Measurements from ENCODE around the gene GOLGA8J. TPM values are rescaled to one million over a fixed set of nuclear protein-coding genes. Genes with fewer than 3 reads are reported as not detected.
"Not testable (repeated sequence)": the region's sequence is repeated elsewhere in the genome, so short reads cannot be mapped to it uniquely, and the experiment has no call there.

The GOLGA8J gene
- total RNA-seq, 4 donors from 2014 or later = 0.40 TPM; not detected in 3

- not testable (repeated sequence) for H3K36me3 ChIP-seq, H3K4me3 ChIP-seq, ATAC-seq, H3K27ac ChIP-seq, H3K4me1 ChIP-seq, H3K9me3 ChIP-seq, H3K27me3 ChIP-seq
- no CpG with 5 or more reads among the region's 12 CpGs for WGBS, 2 donors (ENCODE audit: low coverage in 1 of 2)
These were observed 20.1 kb downstream of the GOLGA8J start for GRCh38 chr15:30102890-30103289.

GRCh38 chr15:30103941-30104507 is 21.3 kb downstream of the GOLGA8J start:
- not testable (repeated sequence) for H3K4me1 ChIP-seq, H3K4me3 ChIP-seq, H3K36me3 ChIP-seq, H3K9me3 ChIP-seq, H3K27me3 ChIP-seq, H3K27ac ChIP-seq
- no CpG with 5 or more reads among the region's 42 CpGs for WGBS, 2 donors (ENCODE audit: low coverage in 1 of 2)
- peak; percentile 67 for ATAC-seq

GRCh38 chr15:30110591-30110990 is 27.8 kb downstream of the GOLGA8J start:
- not testable (repeated sequence) for H3K4me1 ChIP-seq, H3K27ac ChIP-seq, H3K36me3 ChIP-seq, H3K4me3 ChIP-seq, H3K9me3 ChIP-seq, H3K27me3 ChIP-seq, ATAC-seq
- WGBS, 2 donors (ENCODE audit: low coverage in 1 of 2) = no CpG with 5 or more reads among the region's 4 CpGs

DNA sequence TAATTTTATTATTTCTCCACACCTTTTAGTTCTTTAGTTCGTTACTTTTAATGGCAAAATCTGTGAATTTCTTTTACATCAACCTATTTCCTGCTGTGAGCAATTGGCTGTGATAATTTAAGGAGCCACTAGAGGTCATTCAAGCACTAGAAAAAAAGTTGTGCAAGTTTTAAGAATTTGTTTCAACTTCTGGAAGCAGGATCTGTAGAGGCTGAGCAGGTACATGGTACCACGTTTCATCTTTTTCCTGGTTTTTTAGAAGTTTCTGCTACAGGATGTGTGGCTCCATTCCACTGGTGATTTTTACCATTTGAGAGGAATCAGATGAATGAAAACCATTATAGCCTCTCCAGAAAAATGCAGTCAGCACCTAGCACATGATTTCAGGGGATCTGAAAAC is 47.3 kb downstream of the GOLGA8J start:
- not testable (repeated sequence) for H3K4me1 ChIP-seq, H3K27me3 ChIP-seq, ATAC-seq, H3K36me3 ChIP-seq, H3K9me3 ChIP-seq, H3K27ac ChIP-seq, H3K4me3 ChIP-seq
- no CpG with 5 or more reads among the region's 2 CpGs for WGBS, 2 donors (ENCODE audit: low coverage in 1 of 2)
- peak in 1 of 4 experiments; percentile 11 for TF ChIP-seq CTCF (IDR thresholded peaks at IDR 0.05)

GRCh38 chr15:30134751-30135150 is 52.0 kb downstream of the GOLGA8J start, which contains the start of gene GOLGA8T:
GOLGA8T (plus strand) TSS chr15:30135051; CDS start chr15:30135149, 98 bp downstream.
- not testable (repeated sequence) for H3K9me3 ChIP-seq, H3K27ac ChIP-seq, H3K27me3 ChIP-seq, H3K36me3 ChIP-seq, ATAC-seq, H3K4me1 ChIP-seq, H3K4me3 ChIP-seq
- WGBS, 2 donors (ENCODE audit: low coverage in 1 of 2) = no CpG with 5 or more reads among the region's 7 CpGs

Small RNAs within 50 kb of the gene (small RNA-seq; reads per million reads assigned to genes)
- gene RF00096 (0 reads per million in 4 donors), gene RN7SL673P (0 reads per million in 4 donors)

Other genes with a start within 250 kb of the GOLGA8J start
- not detected for gene GOLGA8T, start 52.1 kb downstream of the GOLGA8J start, total RNA-seq

All from gastroesophageal sphincter (tissue), 4 donors.